Measurements from ENCODE around the gene CTCF.

DNA sequence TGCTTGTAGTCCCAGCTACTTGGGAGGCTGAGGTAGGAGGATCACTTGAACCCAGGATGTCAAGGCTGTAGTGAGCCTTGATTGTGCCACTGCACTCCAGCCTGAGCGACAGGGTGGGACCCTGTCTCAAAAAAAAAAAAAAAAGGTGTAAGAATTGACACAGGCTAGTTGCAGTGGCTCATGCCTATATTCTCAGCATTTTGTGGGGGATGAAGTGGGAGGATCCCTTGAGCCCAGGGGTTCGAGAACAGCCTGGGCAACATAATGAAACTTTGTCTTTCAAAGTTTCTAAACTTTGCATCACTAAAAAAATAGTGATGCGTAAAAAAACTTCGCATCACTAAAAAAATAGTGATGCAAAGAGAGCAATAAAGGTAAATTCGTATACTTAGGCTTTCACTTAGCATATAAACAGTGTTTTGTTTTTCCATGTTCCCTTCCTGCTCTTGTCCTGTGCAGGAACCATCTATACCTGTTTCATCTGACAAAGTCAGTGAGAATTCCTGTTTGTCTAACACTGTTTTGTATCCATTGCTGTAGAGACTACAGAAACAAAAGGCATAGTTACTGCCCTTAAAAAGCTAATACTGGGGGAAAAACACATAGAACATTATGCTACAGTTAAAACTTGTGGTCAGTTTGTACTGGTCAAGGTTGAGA is 32.1 kb downstream of the CTCF start:
- TF ChIP-seq, protein P1, sequence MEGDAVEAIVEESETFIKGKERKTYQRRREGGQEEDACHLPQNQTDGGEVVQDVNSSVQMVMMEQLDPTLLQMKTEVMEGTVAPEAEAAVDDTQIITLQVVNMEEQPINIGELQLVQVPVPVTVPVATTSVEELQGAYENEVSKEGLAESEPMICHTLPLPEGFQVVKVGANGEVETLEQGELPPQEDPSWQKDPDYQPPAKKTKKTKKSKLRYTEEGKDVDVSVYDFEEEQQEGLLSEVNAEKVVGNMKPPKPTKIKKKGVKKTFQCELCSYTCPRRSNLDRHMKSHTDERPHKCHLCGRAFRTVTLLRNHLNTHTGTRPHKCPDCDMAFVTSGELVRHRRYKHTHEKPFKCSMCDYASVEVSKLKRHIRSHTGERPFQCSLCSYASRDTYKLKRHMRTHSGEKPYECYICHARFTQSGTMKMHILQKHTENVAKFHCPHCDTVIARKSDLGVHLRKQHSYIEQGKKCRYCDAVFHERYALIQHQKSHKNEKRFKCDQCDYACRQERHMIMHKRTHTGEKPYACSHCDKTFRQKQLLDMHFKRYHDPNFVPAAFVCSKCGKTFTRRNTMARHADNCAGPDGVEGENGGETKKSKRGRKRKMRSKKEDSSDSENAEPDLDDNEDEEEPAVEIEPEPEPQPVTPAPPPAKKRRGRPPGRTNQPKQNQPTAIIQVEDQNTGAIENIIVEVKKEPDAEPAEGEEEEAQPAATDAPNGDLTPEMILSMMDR (conservative IDR thresholded peaks at IDR 0.05): no peak
- no peak for TF ChIP-seq ZFX (IDR thresholded peaks at IDR 0.05)

Measured in C4-2B (cell line).